Cardiac muscle cell (in vitro differentiated cells and primary cell): Measurements from ENCODE around the gene RAB4B. TPM values are rescaled to one million over a fixed set of nuclear protein-coding genes. Genes with fewer than 3 reads are reported as not detected.

Experiments
- DNase-seq, 2 donors: peaks; one replicate each; pipeline versions ENCODE4 v3.0.0 to v3.0.0-alpha.2; 2010 to 2017; ENCODE audit warnings: low read depth in 1 of 2, low spot score in 1 of 2
- H3K27ac ChIP-seq: fragments of 200-600 bp; sonication (generic); 2 replicates; pipeline ENCODE4 v1.5.1; 2016
- H3K27me3 ChIP-seq: fragments of 200-600 bp; sonication (generic); 2 replicates; pipeline ENCODE4 v1.6.0; 2016; ENCODE audit warnings: control low read depth
- H3K36me3 ChIP-seq: fragments of 200-600 bp; sonication (generic); 2 replicates; pipeline ENCODE4 v1.5.1; 2016; ENCODE audit warnings: control low read depth
- H3K4me1 ChIP-seq: fragments of 200-600 bp; sonication (generic); 2 replicates; pipeline ENCODE4 v1.8.1; 2017; ENCODE audit warnings: low read depth, mild to moderate bottlenecking, mixed run types
- H3K4me3 ChIP-seq: fragments of 200-600 bp; sonication (generic); 2 replicates; pipeline ENCODE4 v1.5.1; 2016; ENCODE audit warnings: mild to moderate bottlenecking
- H3K9me3 ChIP-seq: fragments of 200-600 bp; sonication (generic); 2 replicates; pipeline ENCODE4 v1.5.1; 2017; ENCODE audit warnings: low read depth, mild to moderate bottlenecking, control low read depth
- polyA plus RNA-seq: library from polyadenylated mRNA; unstranded; fragments of >200 nt; fragmentation: Nextera tagmentation; extraction: Ambion mirVana; gene quantifications from 2 replicates; pipeline ENCODE4 v1.2.1, GENCODE V29; 2016
- total RNA-seq: library from RNA; depleted of rRNA; stranded (reverse); fragments of >200 nt; gene quantifications from 2 replicates; pipeline ENCODE4 v1.2.3, GENCODE V29; 2016
- TF ChIP-seq, protein P1 (sequence below): IDR thresholded peaks from 2 replicates; pipeline ENCODE4 v1.5.1; 2012; ENCODE audit warnings: low read depth, mild to moderate bottlenecking, low read length

RAB4B gene
- total and polyA plus RNA-seq, 2 experiments from 2014 or later: 15.8 to 38.9 TPM

DNA sequence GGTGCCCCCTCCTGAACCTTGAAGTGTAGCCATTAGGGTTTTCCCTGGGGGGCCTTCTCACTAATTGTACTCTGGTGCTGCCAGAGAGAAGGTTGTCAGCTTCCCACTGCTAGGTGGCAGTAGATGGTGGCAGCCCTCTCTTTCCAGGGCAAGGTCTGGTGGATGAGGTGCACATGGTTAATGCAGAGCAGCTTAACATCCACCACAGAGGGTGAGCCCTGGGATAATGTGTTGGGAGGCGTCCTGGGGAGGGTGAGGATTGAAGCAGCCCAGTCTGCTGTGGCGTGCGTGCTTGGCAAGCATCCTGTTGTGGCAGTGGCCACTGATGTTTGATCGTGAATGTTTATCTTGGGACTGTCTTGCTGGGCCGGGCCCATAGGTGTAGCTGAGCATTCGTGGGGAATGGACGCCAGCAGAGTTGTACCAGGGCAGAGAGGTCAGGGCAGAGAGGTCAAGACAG lies 26.8 kb downstream of the RAB4B start:
- TF ChIP-seq, protein P1, sequence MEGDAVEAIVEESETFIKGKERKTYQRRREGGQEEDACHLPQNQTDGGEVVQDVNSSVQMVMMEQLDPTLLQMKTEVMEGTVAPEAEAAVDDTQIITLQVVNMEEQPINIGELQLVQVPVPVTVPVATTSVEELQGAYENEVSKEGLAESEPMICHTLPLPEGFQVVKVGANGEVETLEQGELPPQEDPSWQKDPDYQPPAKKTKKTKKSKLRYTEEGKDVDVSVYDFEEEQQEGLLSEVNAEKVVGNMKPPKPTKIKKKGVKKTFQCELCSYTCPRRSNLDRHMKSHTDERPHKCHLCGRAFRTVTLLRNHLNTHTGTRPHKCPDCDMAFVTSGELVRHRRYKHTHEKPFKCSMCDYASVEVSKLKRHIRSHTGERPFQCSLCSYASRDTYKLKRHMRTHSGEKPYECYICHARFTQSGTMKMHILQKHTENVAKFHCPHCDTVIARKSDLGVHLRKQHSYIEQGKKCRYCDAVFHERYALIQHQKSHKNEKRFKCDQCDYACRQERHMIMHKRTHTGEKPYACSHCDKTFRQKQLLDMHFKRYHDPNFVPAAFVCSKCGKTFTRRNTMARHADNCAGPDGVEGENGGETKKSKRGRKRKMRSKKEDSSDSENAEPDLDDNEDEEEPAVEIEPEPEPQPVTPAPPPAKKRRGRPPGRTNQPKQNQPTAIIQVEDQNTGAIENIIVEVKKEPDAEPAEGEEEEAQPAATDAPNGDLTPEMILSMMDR: peak; percentile 11
- Histone ChIP-seq H3K9me3 (no peaks in the 10 kb centered on the region), H3K27ac (peak overlapping the region; percentile 14), H3K36me3 (peaks cover 26% of the 10 kb centered on the region), H3K27me3 (no peaks in the 10 kb centered on the region), H3K4me1 (peaks cover 42% of the 10 kb centered on the region), H3K4me3 (no peak overlapping the region)
- no peak for DNase-seq

DNA sequence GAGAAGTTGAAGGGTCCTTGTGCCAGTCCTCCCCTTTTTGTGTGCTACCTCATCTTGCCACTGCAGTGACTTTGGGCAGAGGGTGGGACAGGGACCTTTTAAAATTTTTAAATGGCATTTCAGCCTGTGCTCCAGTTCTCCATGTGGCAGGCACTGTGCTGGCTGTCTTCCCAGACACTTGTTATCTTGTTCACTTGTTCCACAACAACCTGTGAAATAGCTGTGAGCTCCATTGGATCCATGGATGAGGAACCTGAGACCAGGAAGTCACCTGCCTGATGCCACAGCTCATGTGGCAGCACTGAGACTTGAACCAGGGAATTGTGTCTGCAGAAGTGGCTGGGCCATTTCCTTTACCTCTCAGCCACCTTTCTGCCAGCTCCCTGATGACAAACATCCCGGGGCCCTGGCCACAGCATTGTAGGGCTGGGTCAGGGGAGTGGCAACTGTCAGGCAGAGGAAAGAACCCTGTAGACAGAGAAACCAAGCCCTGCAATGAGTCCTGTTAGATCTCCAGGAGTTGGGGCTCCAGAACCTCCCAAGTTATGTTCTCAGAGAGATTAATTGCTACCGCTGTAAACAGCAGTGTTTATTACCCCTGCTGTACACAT lies 27.3 kb downstream of the RAB4B start:
- peak overlapping the region; percentile 14 for H3K27ac ChIP-seq

DNA sequence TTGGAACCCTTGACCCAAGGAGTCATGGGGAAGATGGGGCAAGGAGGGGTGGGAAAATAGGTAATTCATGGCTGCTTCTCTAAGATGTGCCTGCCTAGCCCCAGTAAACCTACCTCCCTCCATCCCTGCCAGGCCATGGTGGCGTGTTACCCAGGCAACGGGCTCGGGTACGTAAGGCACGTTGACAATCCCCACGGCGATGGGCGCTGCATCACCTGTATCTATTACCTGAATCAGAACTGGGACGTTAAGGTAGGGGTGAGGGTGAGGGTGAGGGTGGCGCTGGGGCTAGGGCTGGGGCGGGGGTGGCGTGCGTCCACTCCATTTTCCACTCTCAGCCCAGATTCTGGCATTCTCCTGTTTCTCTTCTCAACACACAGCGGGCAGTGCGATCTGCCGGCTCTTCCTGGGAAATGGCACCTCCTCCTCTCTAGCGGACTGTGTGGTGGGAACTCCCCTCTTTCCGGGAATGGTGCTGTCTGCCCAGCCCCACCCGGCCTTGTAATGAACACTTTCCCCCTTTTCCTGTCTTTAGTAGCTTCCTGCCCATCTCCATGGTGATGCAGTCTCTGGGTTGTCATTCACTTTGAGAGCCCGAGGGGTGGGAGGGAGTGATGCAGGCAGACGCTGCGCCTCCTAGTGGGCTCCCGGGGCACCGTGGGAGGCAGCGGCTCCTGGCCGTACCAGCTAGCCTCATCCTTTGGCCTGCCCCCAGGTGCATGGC lies 28.5 kb downstream of the RAB4B start:
- no peak overlapping the region for H3K27ac ChIP-seq
- peaks cover 17% of the 10 kb centered on the region for H3K36me3 ChIP-seq
- no peaks in the 10 kb centered on the region for H3K9me3 ChIP-seq
- TF ChIP-seq, protein P1: peak; percentile 96
- DNase-seq: peak; percentile 77 to 98
- peaks cover 34% of the 10 kb centered on the region for H3K4me1 ChIP-seq
- no peaks in the 10 kb centered on the region for H3K27me3 ChIP-seq
- H3K4me3 ChIP-seq: no peak overlapping the region

More for the DNA sequence above, 27.3 kb downstream of the RAB4B start:
- TF ChIP-seq, protein P1: no peak
- Histone ChIP-seq H3K27me3 (no peaks in the 10 kb centered on the region), H3K36me3 (peaks cover 26% of the 10 kb centered on the region), H3K4me1 (peaks cover 41% of the 10 kb centered on the region), H3K9me3 (no peaks in the 10 kb centered on the region), H3K4me3 (no peak overlapping the region)
- no peak for DNase-seq

DNA sequence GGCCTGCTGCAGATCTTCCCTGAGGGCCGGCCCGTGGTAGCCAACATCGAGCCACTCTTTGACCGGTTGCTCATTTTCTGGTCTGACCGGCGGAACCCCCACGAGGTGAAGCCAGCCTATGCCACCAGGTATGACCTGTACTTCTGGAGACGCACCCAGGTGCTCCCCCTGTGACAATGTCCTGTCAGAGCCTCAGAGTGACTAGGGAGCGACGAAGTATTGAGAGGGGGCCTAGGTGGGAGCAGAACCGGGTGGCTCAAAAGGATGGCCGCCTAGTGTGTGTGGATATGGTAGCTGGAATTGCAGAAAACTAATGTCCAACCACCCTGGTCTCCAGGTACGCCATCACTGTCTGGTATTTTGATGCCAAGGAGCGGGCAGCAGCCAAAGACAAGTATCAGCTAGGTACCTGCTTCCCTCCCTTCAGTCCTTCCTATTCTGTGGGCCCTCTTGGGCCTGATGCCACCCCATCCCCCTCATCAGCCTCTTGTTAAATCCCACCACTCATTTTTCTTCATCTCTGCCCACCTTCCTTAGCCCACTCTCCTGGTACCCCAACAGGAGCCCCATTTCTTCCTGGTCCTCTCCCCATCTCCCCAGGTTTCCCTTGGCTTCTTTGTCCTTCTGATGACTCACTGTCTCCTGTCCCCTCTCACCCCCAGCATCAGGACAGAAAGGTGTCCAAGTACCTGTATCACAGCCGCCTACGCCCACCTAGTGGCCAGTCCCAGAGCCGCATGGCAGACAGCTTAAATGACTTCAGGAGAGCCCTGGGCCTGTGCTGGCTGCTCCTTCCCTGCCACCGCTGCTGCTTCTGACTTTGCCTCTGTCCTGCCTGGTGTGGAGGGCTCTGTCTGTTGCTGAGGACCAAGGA lies 29.3 kb downstream of the RAB4B start:
- peak in 1 of 2 donors; percentile 34 for DNase-seq
- Histone ChIP-seq H3K27ac (no peak overlapping the region), H3K4me1 (peaks cover 33% of the 10 kb centered on the region), H3K27me3 (no peaks in the 10 kb centered on the region), H3K9me3 (no peaks in the 10 kb centered on the region), H3K4me3 (no peak overlapping the region), H3K36me3 (peaks cover 17% of the 10 kb centered on the region)
- TF ChIP-seq, protein P1: peak; percentile 27

DNA sequence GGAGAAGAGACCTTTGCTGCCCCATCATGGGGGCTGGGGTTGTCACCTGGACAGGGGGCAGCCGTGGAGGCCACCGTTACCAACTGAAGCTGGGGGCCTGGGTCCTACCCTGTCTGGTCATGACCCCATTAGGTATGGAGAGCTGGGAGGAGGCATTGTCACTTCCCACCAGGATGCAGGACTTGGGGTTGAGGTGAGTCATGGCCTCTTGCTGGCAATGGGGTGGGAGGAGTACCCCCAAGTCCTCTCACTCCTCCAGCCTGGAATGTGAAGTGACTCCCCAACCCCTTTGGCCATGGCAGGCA lies 29.9 kb downstream of the RAB4B start:
- Histone ChIP-seq H3K4me1 (peaks cover 33% of the 10 kb centered on the region), H3K27ac (no peak overlapping the region), H3K4me3 (no peak overlapping the region), H3K9me3 (no peaks in the 10 kb centered on the region), H3K36me3 (peaks cover 17% of the 10 kb centered on the region), H3K27me3 (no peaks in the 10 kb centered on the region)
- no peak for DNase-seq
- TF ChIP-seq, protein P1: no peak
